NCI-H1930 (cell line): ENCODE data around the gene SLC23A1.
A peak's percentile ranks its signal among the peaks of the same experiment; 100 is the strongest.
"Not testable (repeated sequence)": the region's sequence is repeated elsewhere in the genome, so short reads cannot be mapped to it uniquely, and the experiment has no call there.

ENCODE experiments used
- DNase-seq, 2 experiments: peaks; one replicate each; lab custom pipeline; 2025; lab: John Stamatoyannopoulos, UW

SLC23A1 gene

DNA sequence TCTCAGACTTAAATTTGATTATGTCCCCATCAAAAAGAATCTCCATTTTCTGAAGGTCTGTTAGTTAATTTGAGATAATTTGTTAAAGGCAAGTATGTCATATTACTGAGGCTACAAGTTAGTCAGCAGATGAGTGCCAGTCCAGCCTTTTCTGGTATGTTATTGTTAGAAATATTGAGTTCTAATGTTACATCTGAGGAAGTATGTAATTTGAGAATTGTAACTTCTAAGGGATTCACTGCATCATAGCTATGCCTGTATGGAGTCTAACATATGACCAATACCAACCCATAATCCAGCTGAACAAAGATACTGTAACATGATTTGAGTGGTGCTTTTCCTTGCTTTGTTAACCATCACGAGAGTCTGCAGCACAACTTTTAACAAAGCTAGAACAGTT, 13.9 kb downstream of the SLC23A1 start:
- DNase-seq: no peak

DNA sequence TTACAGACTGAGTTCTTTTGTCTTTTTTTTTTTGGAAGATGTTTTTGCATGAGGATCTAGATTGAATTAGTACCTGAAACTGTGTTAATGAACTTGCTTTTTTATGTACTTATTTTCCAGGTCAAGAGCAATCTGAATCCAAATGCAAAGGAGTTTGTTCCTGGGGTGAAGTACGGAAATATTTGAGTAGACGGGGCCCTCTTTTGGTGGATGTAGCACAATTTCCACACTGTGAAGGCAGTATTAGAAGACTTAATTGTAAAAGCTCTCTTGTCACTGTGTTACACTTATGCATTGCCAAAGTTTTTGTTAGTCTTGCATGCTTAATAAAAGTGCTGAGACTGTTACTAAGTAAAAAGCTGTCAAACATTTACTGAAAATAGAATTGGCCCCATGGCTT, 14.5 kb downstream of the SLC23A1 start:
- DNase-seq: no peak

DNA sequence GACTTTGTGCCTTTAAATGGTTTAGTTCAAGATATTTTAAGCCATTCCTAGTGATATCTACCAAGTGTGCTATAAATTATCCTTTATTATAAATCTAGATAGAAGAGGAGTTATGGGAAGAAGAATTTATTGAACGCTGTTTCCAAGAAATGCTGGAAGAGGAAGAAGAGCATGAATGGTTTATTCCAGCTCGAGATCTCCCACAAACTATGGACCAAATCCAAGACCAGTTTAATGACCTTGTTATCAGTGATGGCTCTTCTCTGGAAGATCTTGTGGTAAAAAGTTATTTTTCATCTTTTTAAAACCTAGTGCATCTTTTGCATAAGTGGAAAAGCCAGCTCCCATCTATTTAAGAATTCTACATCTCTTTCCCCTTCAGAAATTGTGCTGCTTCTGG, 18.6 kb downstream of the SLC23A1 start:
- no peak for DNase-seq

DNA sequence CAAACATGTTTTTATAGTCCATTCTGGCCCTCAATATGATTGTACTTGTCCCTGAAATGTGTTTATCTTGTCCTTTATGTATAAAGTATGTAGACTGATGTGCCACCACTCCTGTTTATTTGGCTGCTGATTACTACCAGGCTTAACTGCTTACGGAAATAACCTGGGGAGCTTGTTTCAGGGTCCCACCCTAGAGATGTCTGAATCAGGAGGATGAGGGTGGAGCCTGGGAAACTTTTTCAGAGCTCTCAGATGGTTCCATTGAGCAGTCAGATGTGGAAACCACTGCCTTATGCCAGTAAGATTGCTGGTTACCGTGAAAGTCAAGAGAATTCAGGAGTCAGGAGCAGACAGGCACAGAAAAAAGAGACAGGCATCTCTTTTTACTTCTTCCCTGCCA, 19.2 kb downstream of the SLC23A1 start:
- DNase-seq: no peak

DNA sequence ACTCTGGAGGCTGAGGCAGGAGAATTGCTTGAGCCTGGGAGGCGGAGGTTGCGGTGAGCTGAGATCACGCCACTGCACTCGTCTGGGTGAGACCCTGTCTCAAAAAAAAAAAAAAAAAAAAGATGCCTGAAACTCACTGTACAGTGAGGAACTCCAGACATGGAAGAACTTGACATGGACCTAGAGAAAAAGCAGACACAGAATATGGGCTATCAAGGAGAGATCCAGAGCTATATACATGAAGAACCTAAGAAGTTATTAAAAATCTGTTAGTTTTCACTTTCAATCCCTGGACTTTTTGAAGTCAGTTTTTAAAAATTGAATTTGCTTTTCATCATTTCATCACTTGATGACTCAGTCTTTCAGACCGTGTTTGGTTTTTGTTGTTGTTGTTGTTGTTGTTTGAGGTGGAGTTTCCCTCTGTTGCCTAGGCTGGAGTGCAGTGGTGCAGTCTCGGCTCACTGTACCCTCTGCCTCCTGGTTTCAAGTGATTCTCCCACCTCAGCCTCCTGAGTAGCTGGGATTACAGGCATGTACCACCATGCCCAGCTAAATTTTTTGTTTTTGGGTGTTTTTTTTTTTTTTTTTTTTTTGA, 21.2 kb downstream of the SLC23A1 start:
- no peak for DNase-seq

DNA sequence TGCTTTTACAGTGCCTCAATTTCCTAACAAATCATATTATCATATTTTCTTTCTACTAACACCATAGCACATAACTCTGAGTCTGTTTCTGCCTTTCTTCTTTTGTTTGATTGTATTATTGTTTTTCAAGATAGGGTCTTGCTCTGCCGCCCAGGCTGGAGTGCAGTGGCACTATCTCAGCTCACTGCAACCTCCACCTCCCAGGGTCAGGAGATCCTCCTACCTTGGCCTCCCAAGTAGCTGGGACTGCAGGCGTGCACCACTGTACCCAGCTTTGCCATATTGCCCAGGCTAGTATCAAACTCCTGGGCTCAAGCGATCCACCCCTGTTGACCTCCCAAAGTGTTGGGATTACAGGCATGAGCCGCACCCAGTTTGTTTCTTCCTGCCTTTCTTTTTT, 22.7 kb downstream of the SLC23A1 start:
- no peak for DNase-seq

DNA sequence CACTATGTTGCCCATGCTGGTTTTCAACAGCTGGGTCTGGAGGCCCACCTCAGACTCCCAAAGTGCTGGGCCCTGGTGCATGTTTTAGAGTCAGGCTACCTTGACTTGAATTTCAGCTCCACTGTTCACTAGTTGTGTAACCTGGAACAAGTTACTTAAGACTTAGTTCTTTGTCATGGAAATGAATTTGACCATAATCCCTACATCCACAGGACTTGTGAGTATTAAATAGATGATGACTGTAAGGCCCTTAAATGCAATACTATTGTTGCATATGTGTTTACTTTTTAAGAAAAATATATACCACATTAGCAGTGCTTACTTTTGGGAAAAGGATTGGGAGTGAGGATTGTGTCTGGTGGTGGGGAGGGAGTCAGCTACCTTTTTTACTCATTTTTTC, 25.0 kb downstream of the SLC23A1 start:
- DNase-seq: no peak

DNA sequence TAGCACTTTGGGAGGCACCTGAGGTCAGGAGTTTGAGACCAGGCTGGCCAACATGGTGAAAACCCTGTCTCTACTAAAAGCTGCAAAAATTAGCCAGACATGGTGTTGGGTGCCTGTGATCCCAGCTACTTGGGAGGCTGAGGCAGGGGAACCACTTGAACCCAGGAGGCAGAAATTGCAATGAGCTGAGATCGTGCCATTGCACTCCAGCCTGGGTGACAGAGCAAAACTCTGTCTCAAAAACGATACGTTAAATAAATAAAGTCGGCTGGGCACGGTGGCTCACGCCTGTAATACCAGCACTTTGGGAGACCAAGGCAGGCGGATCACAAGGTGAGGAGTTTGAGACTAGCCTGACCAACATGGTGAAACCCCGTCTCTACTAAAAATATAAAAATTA, 27.2 kb downstream of the SLC23A1 start:
- DNase-seq: not testable (repeated sequence)

DNA sequence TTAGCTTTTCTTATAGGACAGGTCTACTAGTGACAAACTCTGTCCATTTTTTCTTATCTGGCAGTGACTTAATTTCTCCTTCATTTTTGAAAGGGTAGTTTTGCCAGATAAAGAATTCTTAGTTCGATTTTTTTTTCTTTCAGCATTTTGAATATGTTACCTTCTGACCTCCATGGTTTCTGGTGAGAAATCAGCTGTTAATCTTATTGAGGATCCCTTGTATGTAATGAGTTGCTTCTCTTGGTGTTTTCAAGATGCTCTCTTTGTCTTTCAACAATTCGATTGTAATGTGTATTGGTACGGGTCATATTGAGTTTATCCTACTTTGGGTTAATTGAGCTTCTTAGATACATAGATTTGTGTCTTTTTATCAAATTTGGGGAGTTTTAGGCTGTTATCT, 28.9 kb downstream of the SLC23A1 start:
- DNase-seq: no peak

DNA sequence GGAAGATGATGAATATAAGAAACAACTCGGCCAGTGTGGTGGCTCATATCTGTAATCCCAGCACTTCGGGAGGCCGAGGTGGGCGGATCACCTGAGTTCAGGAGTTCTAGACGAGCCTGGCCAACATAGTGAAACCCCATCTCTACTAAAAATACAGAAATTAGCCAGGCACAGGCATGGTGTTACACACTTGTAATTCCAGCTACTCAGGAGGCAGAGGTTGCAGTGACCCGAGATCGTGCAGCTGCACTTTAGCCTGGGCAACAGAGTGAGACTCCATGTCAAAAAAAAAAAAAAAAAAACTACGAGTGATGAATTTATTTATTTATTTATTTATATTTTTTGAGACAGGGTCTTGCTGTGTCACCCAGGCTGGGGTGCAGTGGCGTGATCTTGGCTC, 35.2 kb downstream of the SLC23A1 start:
- DNase-seq: not testable (repeated sequence)

DNA sequence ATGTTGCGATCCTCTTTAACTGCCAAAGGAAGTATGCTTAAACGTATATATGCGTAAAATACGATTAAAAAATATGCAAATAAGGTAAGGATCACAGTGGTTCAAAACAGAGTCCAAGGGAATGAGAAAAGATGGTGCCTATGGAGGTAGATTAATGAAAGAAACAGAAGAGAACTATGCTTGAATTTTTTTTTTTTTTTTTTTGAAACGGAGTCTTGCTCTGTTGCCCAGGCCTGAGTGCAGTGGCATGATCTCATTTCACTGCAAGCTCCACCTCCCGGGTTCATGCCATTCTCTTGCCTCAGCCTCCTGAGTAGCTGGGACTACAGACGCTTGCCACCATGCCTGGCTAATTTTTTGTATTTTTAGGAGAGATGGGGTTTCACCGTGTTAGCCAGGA, 37.7 kb downstream of the SLC23A1 start:
- DNase-seq: not testable (repeated sequence)

DNA sequence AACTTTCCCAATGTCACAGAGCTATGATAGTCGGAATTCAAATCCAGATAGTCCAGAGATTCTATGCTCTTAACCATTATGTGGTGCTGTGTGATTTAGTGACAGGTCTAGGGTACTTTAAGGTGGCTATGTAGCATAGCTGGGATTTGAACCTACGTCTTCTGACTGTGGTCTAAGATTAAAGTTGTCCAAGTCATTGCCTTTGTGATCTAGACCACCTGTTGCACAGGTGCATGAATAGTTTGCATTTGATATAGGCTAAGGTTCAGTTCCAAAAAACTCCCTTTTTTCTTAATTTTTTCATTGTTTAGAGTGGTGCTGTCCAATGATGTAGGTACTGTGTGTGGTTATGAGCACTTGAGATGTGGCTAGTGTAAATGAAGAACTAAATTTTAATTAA, 38.9 kb downstream of the SLC23A1 start:
- no peak for DNase-seq

DNA sequence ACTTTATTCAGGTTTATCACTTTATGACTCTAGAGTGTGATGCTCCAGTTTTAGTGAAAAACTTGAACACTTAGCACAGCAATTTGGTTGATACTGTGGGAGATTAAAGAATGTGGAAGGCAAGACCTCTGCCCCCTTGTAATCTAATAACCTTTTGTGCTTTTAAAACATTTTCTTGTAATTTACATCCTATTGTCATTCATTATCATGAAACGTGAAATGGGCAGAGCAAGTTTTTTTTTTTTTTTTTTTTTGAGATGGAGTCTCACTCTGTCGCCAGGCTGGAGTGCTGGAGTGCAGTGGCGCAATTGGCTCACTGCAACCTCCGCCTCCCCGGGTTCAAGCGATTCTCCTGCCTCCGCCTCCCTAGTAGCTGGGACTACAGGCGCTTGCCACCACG, 39.6 kb downstream of the SLC23A1 start:
- no peak for DNase-seq

DNA sequence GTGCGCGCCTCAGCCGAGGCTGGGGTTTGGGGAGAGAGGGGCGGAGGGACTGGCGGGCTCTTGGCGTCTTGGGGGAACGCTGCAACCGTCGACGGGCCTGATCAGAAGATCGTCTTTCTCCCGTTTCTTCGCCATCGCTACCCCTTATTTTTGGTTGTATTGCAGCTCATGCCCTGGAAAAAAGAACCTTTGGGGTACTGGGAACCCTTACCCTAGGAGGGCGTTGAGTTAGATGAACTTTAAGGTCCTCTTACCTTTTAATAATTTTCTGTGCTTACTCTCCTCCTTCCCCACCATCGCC, 40.7 kb downstream of the SLC23A1 start:
- DNase-seq: no peak

DNA sequence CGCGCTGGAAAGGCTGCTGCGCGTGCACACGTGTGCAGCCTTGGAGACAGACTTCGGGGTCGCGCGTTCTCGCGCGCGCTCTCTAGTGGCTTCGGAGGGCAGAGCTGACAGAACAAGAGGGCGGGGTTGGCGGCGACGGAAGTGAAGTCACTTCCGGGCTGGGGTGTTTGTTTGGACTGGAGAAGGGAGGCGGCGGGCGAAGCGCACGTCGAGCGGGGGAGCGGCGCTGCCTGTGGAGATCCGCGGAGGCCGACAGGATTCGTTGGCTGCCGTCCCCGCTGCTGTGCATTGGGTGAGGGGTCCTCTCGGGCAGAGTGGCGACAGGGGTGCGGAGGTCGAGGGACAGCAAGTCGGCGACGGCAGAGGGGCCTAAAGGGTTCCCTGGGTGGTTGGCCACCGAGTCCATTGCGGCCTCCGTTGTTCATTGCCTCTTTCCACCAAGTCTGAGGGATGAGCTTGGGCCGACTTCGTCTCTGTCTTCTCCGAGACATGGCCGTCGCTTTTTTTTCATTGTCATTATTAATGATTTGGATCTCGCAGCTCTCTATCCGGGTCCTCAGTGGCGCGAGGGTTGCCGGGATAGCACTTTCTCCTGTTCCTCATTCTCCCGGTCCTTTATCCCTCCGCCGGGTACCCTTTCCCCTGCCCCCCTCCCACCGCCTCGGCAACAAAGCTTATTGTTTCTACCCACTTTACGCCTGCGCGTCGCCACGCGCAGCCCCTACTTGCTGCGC, 41.2 kb downstream of the SLC23A1 start, which contains the start of gene PAIP2:
Gene PAIP2 (plus strand): TSS at position 166 of the 734 bp plus-strand sequence. CDS start 21,931 bp downstream, outside the sequence.
- DNase-seq: peak; percentile 89 to 90

DNA sequence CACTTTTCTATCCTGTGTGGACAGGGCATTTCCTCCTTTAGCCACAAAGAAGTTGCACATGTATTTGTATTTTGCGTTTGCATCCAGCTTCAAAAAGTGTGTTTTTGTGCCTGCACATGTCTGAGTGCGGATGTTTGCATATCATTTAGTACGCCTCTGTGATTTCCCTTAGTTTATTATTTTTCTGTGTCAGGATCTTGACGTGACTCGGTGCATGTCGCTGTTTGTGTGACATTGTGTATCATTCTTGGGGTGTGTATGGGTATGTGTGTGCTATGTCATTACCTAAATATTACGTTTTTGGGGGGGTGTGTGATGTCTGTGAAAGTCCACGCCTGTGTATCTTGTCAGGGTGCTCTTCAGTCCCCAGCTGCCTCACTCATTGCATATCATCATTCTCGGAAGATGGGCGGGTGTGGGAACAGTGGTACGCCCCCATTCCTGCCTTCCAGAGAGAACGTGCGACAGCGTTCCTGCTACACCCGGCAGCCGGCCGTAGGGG, 41.9 kb downstream of the SLC23A1 start:
- DNase-seq: no peak

DNA sequence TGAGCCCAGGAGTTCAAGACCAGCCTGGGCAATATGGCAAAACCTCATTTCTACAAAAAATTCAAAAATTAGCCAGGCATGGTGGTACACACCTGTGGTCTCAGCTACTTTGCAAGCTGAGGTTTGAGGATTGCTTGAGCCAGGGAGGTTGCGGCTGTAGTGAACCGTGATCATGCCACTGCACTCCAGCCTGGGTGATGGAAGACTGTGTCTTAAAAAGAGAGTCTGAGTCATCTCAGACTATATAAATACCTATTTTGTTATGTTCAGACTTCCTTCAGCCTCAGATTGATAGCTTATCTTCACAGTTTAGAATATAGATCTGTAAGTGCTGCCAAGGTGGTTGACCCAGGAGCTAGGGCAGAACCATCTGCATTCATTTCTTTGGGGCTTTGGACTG, 43.0 kb downstream of the SLC23A1 start:
- no peak for DNase-seq

DNA sequence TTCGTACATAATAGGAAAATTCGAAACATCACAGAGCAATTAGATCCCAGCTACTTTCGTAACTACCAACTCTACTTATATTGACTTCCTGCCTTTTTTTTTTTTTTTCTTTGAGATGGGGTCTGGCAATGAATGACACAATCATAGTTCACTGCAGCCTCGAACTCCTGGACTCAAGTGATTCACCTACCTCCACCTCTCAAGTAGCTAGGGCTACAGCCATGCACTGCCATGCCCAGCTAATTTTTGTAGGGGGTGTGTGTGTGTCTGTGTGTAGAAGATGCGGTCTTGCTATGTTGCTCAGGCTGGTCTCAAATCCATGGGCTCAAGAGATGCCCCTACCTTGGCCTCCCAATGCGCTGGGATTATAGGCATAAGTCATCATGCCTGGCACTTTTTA, 47.3 kb downstream of the SLC23A1 start:
- DNase-seq: no peak
